Ovary (tissue), 9 donors: ENCODE results near the gene MYT1. TPM values are rescaled to one million over a fixed set of nuclear protein-coding genes. Genes with fewer than 3 reads are reported as not detected.

Experiments used
- DNase-seq, 5 donors: peaks; one replicate each; pipeline ENCODE4 v3.0.0-alpha.2; 2019 to 2020
- H3K27ac ChIP-seq, 2 donors: fragments of 200-600 bp; one replicate each; pipeline versions ENCODE4 v1.5.1 to v1.8.0; 2019 to 2022
- H3K27me3 ChIP-seq: fragments of 200-600 bp; one replicate; pipeline ENCODE4 v1.8.0; 2022
- H3K36me3 ChIP-seq: fragments of 200-600 bp; sonication (generic); one replicate; pipeline ENCODE4 v1.5.1; 2019
- H3K4me1 ChIP-seq: one replicate; pipeline ENCODE4 v1.8.1; 2013; ENCODE audit warnings: mild to moderate bottlenecking, moderate library complexity; ENCODE audit not compliant: insufficient read depth
- H3K4me3 ChIP-seq: fragments of 200-600 bp; sonication (generic); one replicate; pipeline ENCODE4 v1.5.1; 2017
- H3K9me3 ChIP-seq, 2 donors: fragments of 200-600 bp in 1 of 2; sonication (generic) in 1 of 2; one replicate each; pipeline versions ENCODE4 v1.5.1 to v1.8.1; 2013 to 2019; ENCODE audit warnings: mild to moderate bottlenecking in 1 of 2, moderate library complexity in 1 of 2
- CTCF ChIP-seq, 3 donors: fragments of 450-650 bp in 2 of 3; fragments of 200-600 bp in 1 of 3; IDR thresholded peaks; one replicate each; pipeline versions ENCODE4 v1.5.1 to v1.8.0; 2016 to 2022; ENCODE audit warnings: antibody characterized with exemption in 3 of 3, mild to moderate bottlenecking in 1 of 3
- EP300 ChIP-seq: sonication (generic); formaldehyde crosslinking; IDR thresholded peaks from one replicate; pipeline ENCODE4 v1.6.1; 2017; ENCODE audit warnings: antibody characterized with exemption
- POLR2A ChIP-seq: fragments of 450-650 bp; IDR thresholded peaks from one replicate; pipeline ENCODE4 v1.6.1; 2017; ENCODE audit warnings: antibody characterized with exemption, mild to moderate bottlenecking, moderate library complexity
- WGBS, 3 donors: extraction: QIAGEN DNeasy Blood & Tissue Kit in 1 of 3; methylation state at CpG; one replicate each; pipeline versions ENCODE4 v1.1.5 to v1.1.7; 2013 to 2017; 5-methylcytosine and 5-hydroxymethylcytosine counted together
- intact Hi-C, 4 donors: fragments of 100-400 bp; cut with DNase I; formaldehyde crosslinking; loops; one replicate each; pipeline versions ENCODE4 v1.11.0 to v1.15.1; 2022 to 2023
- polyA plus RNA-seq, 2 donors: library from polyadenylated mRNA; stranded (reverse); fragments of 200-250 nt in 1 of 2; fragments of 350-450 nt in 1 of 2; fragmentation: Illumina TruSeq in 1 of 2; extraction: RNeasy Lipid Tissue Mini Kit (QIAGEN cat#74804) in 1 of 2; gene quantifications; one replicate each; pipeline ENCODE4 v1.2.3, GENCODE V29; 2013 to 2014
- total RNA-seq, 7 donors: library from RNA; depleted of rRNA in 2 of 7; stranded (reverse); fragments of >200 nt in 2 of 7; fragmentation: NEBNext Ultra II Directional in 3 of 7; extraction: Animal tissue kit (Norgen Biotek cat#: 25700) in 3 of 7; gene quantifications; one replicate each; pipeline versions ENCODE4 v1.1.0 to v1.2.4, GENCODE V29; 2016 to 2023
- donor health status: DM: no; HTN: no; CAD: no; lungs with moderate emphysema.
- donor health status: DM: no; HTN: no; CAD: no.
- donor health status: Bipolar disorder and iron deficiency.
- donor health status: DM: yes; HTN: yes; CAD: no.
- donor health status: DM: no; HTN: no; CAD: no.
- donor health status: DM: yes; HTN: yes; CAD: no.

Gene MYT1
- total and polyA plus RNA-seq, 9 donors, result 0.05 to 0.25 (median 0.13) TPM; not detected in 1

DNA sequence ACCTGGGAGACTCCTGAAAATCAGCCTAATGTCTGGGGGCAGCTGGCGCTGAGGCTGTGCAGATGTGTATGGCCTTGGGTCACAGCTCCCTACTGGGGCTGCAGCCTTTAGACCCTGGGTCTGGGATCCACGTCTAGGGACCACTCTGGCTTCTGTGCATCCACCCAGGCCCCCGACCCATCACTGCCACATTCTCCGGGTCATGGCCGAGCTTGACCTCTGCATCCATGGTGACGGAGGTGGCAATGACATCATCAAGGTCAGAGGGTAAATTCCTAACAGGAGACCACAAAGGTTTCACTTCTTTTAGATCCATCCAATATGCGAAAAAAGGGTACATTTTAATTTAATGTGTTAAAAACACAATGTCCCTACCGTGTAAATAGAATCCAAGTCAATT is 76.8 kb downstream of the MYT1 start:
- H3K4me1 ChIP-seq, result no peaks in the 10 kb centered on the region
- no peaks in the 10 kb centered on the region for H3K9me3 ChIP-seq
- 64 to 75% (median 70%) methylated on average over 8 of the region's 8 CpGs for WGBS, 3 donors
- H3K27me3 ChIP-seq, result no peaks in the 10 kb centered on the region
- H3K27ac ChIP-seq, result no peak overlapping the region
- TF ChIP-seq POLR2A (no peak), EP300 (no peak), CTCF (IDR thresholded peaks at IDR 0.05) (no peak)
- intact Hi-C loops, result loop anchor here in 1 of 4 donors (5.0 kb wide), 1 partner anchor 1124 kb away; no protein-coding TSS in a partner anchor
- H3K36me3 ChIP-seq, result no peaks in the 10 kb centered on the region
- no peak overlapping the region for H3K4me3 ChIP-seq
- DNase-seq, result peak in 2 of 5 donors; percentile 6 to 19

- Histone ChIP-seq H3K9me3 (no peaks in the 10 kb centered on the region), H3K4me3 (no peak overlapping the region), H3K27me3 (no peaks in the 10 kb centered on the region), H3K27ac (no peak overlapping the region), H3K36me3 (no peaks in the 10 kb centered on the region), H3K4me1 (no peaks in the 10 kb centered on the region)
- DNase-seq, result peak in 2 of 5 donors; percentile 7 to 14
- TF ChIP-seq POLR2A (no peak), CTCF (IDR thresholded peaks at IDR 0.05) (no peak), EP300 (no peak)
- WGBS, 3 donors, result 81 to 82% (median 82%) methylated on average over 19 of the region's 19 CpGs
- intact Hi-C loops, result loop anchor here in 1 of 4 donors (5.0 kb wide), 1 partner anchor 1125 kb away; no protein-coding TSS in a partner anchor
Observed at GRCh38 chr20:64242003-64242796, 77.9 kb downstream of the MYT1 start.

DNA sequence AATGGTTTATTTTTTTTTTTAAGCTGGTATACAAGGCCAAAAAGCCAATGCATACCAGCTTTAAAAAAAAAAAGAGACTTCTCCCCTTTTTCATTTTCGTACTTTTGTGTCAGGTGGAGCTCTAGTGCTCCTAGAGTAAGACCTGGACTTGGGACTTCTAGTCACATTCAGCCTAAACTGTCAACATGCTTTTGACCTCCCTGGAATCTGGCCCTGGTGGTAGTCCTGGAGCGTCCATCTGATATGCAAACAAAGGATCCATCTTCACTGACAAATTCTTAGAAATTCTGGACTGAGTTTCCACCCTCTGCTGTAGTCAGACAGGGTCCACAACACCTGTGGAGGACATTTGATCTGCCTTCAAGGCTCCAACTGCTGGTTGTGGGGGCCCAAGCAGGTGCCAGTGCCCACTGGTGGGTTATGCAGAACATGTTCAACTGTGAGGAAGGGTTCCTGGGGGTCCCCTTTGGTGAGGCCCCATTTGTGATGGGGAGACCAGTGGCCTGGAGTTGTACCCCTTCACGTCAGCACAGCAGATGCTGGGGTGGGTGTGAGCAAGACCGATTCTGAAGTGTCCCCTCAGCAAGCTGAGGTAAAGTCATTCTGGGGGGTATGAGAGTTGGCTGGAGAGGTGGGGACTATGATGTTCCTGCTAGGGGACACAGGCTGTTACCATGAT is 78.7 kb downstream of the MYT1 start:
- no peaks in the 10 kb centered on the region for H3K36me3 ChIP-seq
- no peaks in the 10 kb centered on the region for H3K9me3 ChIP-seq
- H3K27me3 ChIP-seq, result no peaks in the 10 kb centered on the region
- 78 to 87% (median 85%) methylated on average over 4 of the region's 4 CpGs for WGBS, 3 donors
- H3K27ac ChIP-seq, result no peak overlapping the region
- TF ChIP-seq EP300, result no peak
- TF ChIP-seq CTCF (IDR thresholded peaks at IDR 0.05), result no peak
- H3K4me1 ChIP-seq, result no peaks in the 10 kb centered on the region
- no peak overlapping the region for H3K4me3 ChIP-seq
- intact Hi-C loops, result loop anchor here in 1 of 4 donors (5.0 kb wide), 1 partner anchor 1126 kb away; no protein-coding TSS in a partner anchor
- DNase-seq, result peak in 1 of 5 donors; percentile 1

DNA sequence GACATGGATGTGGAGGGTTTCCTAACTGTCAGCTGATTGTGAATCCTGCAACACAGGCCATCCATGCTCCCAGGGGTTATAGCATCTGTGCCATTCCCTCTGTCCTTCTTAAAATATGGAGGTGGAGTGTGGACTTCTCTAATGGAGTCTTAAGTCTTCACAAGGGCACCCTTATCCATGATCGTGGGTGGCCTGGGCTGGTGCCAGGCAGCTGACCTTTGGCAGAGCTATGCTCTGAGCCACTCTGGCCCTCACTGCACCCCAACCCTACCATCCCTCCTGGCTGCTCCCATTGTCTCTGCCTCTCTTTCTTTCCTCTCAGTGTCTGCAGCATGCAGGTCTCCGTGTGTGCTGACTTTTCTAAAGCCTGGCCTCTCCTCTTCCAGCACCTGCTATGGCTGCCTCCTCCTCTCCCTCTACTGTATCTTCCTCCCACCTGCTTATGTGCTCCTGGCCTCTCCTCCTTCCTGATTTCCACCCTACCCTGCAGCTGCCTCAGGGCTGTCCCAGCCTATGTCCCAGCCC is 80.1 kb downstream of the MYT1 start:
- no peaks in the 10 kb centered on the region for H3K4me1 ChIP-seq
- no peak overlapping the region for H3K4me3 ChIP-seq
- no peak overlapping the region for H3K27ac ChIP-seq
- TF ChIP-seq POLR2A (no peak), CTCF (IDR thresholded peaks at IDR 0.05) (no peak), EP300 (no peak)
- no peaks in the 10 kb centered on the region for H3K36me3 ChIP-seq
- no peaks in the 10 kb centered on the region for H3K9me3 ChIP-seq
- 44 to 70% (median 57%) methylated on average over 2 of the region's 2 CpGs for WGBS, 3 donors
- peak in 2 of 5 donors; percentile 7 to 13 for DNase-seq
- intact Hi-C loops, result loop anchor here in 1 of 4 donors (5.0 kb wide), 1 partner anchor 1127 kb away; no protein-coding TSS in a partner anchor
- no peaks in the 10 kb centered on the region for H3K27me3 ChIP-seq
